Measurements from ENCODE around the gene DGCR2.

DGCR2 gene

GRCh38 chr22:19040391-19040861 lies 81.8 kb downstream of the DGCR2 start:
- no peak for DNase-seq (ENCODE audit: low read depth)
- no peak overlapping the region for H3K4me3 ChIP-seq (ENCODE audit: low read depth, low read length)
- no peak for TF ChIP-seq CTCF (IDR thresholded peaks at IDR 0.05; ENCODE audit: low read depth, low read length, missing control alignments)

GRCh38 chr22:19039796-19040280 lies 82.4 kb downstream of the DGCR2 start:
- no peak overlapping the region for H3K4me3 ChIP-seq (ENCODE audit: low read depth, low read length)
- no peak for TF ChIP-seq CTCF (IDR thresholded peaks at IDR 0.05; ENCODE audit: low read depth, low read length, missing control alignments)
- DNase-seq (ENCODE audit: low read depth) = no peak

GRCh38 chr22:19039448-19039780 lies 82.8 kb downstream of the DGCR2 start:
- DNase-seq (ENCODE audit: low read depth) = no peak
- TF ChIP-seq CTCF (IDR thresholded peaks at IDR 0.05; ENCODE audit: low read depth, low read length, missing control alignments) = no peak
- no peak overlapping the region for H3K4me3 ChIP-seq (ENCODE audit: low read depth, low read length)

- no peak for DNase-seq (ENCODE audit: low read depth)
- H3K4me3 ChIP-seq (ENCODE audit: low read depth, low read length) = no peak overlapping the region
- no peak for TF ChIP-seq CTCF (IDR thresholded peaks at IDR 0.05; ENCODE audit: low read depth, low read length, missing control alignments)
These were observed 83.3 kb downstream of the DGCR2 start for GRCh38 chr22:19038728-19039447.

- DNase-seq (ENCODE audit: low read depth) = no peak
- no peak for TF ChIP-seq CTCF (IDR thresholded peaks at IDR 0.05; ENCODE audit: low read depth, low read length, missing control alignments)
- no peak overlapping the region for H3K4me3 ChIP-seq (ENCODE audit: low read depth, low read length)
These were observed 84.1 kb downstream of the DGCR2 start for GRCh38 chr22:19038164-19038546.

- no peak for TF ChIP-seq CTCF (IDR thresholded peaks at IDR 0.05; ENCODE audit: low read depth, low read length, missing control alignments)
- no peak for DNase-seq (ENCODE audit: low read depth)
- no peak overlapping the region for H3K4me3 ChIP-seq (ENCODE audit: low read depth, low read length)
These were observed 84.7 kb downstream of the DGCR2 start for GRCh38 chr22:19037282-19038163.

Measured in GM12864 (cell line).